ENCODE measurements around the gene ICOS. TPM values are rescaled to one million over a fixed set of nuclear protein-coding genes. Genes with fewer than 3 reads are reported as not detected.

The ICOS gene
- total and polyA plus RNA-seq, 2 experiments from 2014 or later: not detected

- Histone ChIP-seq H3K36me3 (no peaks in the 10 kb centered on the region), H3K4me3 (no peak overlapping the region), H3K4me1 (ENCODE audit: low read depth) (no peaks in the 10 kb centered on the region), H3K27ac (no peak overlapping the region), H3K27me3 (no peaks in the 10 kb centered on the region), H3K9me3 (ENCODE audit: low read depth) (no peaks in the 10 kb centered on the region)
- DNase-seq (ENCODE audit: low read depth in 1 of 2, low spot score in 1 of 2): no peak
- no peak for TF ChIP-seq CTCF (IDR thresholded peaks at IDR 0.05; ENCODE audit: low read depth, low read length)
Measured at GRCh38 chr2:204008352-204008751, 71.8 kb downstream of the ICOS start.

GRCh38 chr2:204010628-204011560, 74.3 kb downstream of the ICOS start:
- no peaks in the 10 kb centered on the region for H3K36me3 ChIP-seq
- no peak for TF ChIP-seq CTCF (IDR thresholded peaks at IDR 0.05; ENCODE audit: low read depth, low read length)
- no peak overlapping the region for H3K27ac ChIP-seq
- no peaks in the 10 kb centered on the region for H3K27me3 ChIP-seq
- no peak for DNase-seq (ENCODE audit: low read depth in 1 of 2, low spot score in 1 of 2)
- no peaks in the 10 kb centered on the region for H3K4me1 ChIP-seq (ENCODE audit: low read depth)
- no peak overlapping the region for H3K4me3 ChIP-seq
- H3K9me3 ChIP-seq (ENCODE audit: low read depth): no peaks in the 10 kb centered on the region

Other genes with a start within 250 kb of the ICOS start
- not detected in 2 replicates for gene CD28, start 230.1 kb upstream of the ICOS start, total RNA-seq
- gene CD28, start 230.1 kb upstream of the ICOS start, polyA plus RNA-seq: not detected in 2 replicates
- gene CTLA4, start 69.0 kb upstream of the ICOS start, total RNA-seq: not detected in 2 replicates
- not detected in 2 replicates for gene CTLA4, start 69.0 kb upstream of the ICOS start, polyA plus RNA-seq